Measurements from ENCODE around the gene TOR2A.

The TOR2A gene

DNA sequence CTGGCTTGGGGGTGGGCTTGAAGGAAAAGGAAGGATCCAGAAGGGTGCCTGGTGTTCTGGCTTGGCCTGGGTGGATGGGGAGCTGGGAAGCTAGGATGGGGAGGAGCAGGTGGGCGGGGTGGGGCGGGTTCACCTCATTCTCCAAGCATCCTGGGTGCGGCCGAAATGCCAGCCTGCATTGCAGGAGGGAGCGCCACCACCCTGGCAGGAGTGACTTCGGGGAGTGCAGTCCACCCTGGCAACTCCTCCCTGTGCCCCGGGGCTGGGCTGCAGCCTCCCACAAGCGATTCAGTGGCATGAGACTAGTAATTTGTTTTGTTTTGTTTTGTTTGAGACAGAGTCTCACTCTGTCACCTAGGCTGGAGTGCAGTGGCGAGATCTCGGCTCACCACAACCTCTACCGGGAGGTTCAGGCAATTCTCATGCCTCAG is 13.7 kb downstream of the TOR2A start:
- FAIRE-seq, result no peak
- DNase-seq (ENCODE audit: insufficient read length, low spot score), result no peak

DNA sequence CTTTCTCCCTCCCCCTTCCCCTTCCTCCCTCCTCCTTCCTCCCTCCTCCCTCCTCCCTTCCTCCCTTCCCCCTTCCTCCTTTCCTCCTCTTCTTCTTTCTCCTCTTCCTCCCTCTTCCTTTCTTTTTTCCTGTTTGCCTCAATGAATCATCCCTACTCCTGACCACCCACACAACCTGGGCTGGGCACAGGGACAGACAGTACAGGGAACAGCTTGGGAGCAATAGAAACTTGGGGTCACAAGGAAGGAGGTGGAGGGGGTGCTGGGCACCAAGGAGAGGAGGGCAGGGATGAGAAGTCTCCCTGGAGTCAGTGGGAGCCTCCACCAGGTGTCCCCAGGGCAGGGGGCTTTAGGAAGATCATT is 14.2 kb downstream of the TOR2A start:
- FAIRE-seq (no peak), DNase-seq (ENCODE audit: insufficient read length, low spot score) (no peak)

DNA sequence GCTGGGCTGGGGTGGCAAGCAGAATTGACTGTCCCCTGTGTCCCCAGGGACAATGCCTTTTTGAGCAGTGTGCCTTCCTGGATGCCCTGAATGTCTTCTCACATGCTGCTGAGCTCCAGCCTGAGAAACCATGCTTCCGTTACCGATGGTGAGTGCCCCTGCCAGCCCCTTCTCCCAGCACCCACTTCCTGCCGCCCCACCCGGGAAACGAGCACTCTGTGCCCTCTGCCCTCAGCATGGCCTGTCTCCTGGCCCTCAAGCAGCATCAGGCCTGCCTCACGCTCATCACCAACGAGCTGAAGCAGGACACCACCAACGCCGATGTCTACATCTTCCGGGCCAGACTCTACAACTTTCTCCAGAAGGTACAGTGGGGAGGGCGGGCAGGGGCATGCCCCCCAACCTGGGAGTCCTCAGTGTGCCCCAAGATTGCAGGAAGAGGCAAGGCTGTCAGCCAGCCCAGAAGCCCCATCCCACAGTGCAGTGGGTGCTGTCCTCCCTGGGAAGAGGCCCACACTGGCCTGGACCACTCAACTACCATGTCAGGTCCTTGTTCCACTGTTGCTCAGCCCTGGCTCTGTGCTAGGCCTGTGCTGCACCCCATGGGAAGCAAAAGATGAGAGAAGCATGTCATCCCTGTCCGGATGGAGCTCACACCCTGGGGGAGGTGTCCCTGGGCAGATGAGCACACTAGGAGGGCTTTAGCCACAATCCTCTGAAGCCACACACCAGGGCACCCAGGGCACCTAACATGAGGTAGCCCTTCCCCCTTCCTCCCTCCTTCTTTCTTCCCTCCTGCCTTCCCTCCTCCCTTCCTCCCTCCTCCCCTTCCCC is 14.8 kb downstream of the TOR2A start:
- FAIRE-seq (no peak), DNase-seq (ENCODE audit: insufficient read length, low spot score) (no peak)

DNA sequence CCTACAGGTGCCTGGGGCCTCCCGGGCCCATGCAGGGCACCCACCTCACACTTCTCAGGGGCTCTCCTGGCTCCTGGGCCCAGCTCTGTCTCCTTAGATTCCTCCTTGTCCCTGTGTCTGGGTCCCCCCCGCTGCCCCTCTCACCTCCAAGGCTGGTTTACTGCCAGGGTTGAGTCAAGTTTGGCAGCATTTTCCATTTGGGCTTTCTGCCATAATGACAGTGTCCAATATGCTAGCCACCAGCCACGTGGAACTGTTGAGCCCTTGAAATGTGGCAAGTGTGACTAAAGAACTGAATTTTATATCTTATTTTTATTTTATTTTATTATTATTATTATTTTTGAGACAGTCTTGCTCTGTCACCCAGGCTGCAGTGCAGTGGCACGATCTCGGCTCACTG is 17.3 kb downstream of the TOR2A start:
- DNase-seq (ENCODE audit: insufficient read length, low spot score) (no peak), FAIRE-seq (no peak)

DNA sequence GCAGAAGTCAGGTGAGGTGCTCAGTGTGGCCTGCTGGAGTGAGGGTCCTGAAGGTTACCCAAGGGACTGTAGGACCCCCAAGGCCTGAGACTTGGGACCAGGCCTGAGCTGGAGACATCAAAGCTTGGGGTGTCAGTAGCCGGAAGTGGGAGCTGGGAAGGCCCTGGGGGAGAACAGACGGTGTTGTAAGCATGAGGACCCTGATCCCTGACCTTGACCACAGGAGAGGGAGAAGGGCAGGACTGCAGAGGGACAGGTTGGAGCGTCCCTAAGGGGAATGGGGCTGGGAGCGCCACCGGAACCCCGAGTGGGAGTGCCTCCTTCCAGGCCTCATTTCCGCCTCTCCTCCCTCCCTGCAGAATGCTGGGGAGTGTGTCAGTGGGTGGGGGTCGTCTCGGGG is 18.7 kb downstream of the TOR2A start:
- FAIRE-seq, result no peak
- DNase-seq (ENCODE audit: insufficient read length, low spot score), result no peak

DNA sequence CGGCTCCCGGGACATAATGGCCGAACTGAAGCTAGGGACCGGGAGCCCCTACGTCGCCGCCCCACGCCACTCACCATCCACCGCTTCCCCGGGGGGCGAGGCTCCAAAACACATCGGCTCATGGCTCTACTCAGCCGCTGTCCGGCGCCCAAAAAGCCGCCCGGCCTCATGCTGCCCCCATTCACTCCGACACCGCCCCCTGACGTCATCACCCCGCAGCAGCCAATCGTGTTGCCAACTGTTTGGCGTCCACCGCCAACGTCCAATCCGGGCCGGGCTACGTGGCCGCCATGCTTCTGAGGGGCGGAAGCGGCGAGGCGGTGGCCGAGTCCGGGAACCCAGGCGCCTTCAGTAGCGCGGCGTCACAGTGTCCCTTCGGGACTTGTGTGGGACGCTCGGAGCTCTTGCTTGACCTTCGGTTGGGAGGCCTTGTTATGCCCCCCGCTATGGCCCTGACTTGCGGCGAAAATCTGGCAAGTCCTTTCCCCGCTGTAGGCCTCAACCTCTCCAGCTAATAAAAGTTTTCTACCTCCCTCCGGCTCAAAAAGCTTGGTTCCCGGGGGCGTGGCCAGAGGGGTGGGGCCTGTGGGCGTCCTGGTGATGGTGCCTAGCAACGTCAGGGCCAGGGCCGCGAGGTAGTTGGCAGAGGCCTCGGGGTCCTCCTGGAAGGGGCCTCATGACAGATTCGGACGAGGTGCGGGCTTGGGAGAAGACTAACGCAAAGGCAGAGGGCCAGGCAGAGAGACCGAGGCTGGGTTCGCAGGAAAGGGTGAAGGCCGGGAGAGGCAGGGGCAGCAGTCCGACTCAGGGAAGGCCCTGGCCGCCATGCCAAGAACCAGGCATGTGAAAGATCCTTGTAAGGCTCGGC is 19.4 kb downstream of the TOR2A start, which contains the start of the genes PTRH1 and TTC16:
TSS of gene PTRH1 (minus strand) at position 194 of the 868 bp plus-strand sequence. CDS start at position 170, 24 bp downstream.
TSS of gene TTC16 (plus strand) at position 610 of the 868 bp plus-strand sequence. CDS start at position 677, 67 bp downstream.
- DNase-seq (ENCODE audit: insufficient read length, low spot score), result peak; percentile 94
- peak; percentile 97 for FAIRE-seq

DNA sequence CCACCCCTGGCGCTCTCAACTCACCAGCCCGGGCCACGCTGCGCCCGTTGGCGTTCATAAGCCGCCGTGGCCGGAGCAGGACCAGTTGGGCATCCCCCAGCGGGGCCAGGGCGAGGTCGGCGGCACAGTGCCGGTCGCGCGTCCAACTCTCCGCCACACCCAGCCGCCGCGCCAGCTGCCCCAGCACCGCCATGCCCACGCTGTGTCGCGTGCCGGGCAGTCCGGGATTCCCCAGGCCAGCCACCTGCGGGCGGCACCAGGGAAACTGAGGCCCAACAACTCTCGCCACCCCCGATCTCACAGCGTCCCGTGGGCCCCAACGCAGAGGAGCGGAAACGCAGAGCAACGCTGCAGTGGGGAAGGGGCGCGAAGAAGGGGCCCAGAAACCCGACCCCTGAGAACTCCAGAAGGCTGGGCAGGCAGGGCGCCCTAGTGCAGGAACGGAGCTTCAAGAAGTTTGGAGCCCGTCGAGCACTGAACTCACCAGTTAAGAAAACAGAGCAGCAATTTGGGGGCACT is 20.1 kb downstream of the TOR2A start:
- FAIRE-seq, result no peak
- no peak for DNase-seq (ENCODE audit: insufficient read length, low spot score)

DNA sequence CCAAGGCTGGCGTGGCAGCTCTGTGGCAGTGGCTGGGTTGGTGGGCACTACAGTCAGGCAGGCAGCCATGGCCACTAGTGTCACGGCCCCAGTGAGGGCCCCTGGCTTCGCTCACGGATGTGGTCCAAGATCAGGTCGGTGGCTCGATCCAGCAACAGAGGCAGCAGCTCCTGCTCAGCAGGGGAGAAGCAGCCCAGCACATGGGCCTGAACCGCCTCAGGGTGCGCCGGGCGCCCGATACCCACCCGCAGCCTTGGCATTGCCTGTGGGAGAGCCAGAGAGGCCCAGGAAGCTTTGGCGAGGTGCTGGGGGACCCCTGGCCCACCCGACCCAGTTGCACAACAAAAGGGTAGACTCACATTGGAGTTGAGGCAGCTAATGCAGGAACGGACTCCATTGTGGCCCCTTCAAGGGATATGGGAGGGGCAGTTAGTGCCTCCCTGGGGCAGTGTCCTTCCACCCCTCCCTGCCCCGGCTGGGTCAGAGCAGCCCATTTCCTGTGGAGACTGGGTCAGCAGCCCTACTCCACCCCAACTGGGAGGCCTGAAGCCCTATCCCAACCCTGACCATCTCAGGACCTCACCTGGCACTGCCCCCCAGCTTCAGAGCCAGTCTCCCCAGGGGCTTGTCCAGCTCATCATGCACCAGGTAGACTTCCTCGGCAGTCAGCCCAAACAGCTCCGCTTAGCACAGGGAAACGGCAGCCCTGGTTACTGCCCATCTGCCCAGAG is 20.9 kb downstream of the TOR2A start:
- DNase-seq (ENCODE audit: insufficient read length, low spot score) (no peak), FAIRE-seq (no peak)

DNA sequence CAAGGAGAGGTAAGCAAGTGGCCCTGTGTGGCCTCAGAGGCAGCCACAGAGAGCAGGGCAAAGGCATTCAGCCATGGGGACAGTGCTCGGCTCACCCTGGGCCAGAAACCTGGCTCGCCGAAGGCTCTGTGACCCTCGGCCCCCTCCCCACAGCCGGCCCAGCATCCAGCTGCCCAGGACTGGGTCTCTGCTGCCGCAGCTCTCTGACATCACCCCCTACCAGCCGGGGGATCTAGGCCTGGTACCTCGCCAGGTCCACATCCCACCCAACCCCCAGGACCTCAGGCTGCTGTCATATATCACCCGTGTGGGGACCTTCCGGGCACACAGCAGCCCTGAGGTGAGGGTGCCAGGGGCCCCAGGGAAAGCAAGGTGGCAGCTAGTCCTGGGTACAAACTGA is 22.2 kb downstream of the TOR2A start:
- no peak for FAIRE-seq

DNA sequence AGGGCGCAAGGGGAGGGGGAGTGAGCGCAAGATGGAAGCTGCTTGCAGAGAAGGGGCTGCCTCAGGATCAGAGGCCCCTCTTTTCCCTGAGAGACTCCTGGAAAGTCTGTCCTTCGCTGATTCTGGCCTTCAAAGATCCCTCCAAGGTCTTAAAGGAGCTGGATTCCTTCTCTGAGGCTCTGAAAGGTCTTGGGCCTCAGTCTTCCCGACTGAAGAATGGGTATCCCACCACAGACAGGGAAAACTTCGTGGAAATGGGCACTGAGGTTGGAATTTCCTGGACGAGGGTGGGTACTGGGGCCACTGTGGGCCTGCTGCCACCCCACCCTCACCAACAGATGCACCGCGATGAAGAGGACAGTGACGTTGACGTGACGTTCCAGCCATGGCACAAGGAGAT is 22.7 kb downstream of the TOR2A start:
- no peak for FAIRE-seq
- no peak for DNase-seq (ENCODE audit: insufficient read length, low spot score)

More for the DNA sequence above, 22.2 kb downstream of the TOR2A start:
- no peak for DNase-seq (ENCODE audit: insufficient read length, low spot score)

DNA sequence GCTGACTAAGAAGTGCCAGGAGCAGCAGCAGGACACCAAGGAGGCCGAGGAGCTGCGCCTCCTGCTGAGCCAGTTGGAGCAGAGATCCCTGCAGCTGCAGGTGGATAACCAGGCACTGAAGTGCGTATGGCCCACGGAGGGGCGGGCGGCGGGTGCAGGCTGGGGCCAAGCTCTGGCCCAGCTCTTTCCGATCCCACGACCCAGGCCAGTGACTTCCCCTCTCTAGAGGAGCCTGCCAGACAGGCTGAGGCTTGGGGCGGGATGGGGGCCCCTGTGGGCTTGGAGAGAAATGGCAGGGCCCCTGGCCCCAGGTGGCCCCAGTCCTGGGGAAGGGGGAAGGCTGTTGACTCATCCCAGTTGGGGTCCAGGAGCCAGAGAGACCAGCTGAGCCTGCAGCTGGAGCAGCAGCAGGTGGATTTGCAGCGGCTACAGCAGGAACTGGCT is 23.2 kb downstream of the TOR2A start:
- DNase-seq (ENCODE audit: insufficient read length, low spot score), result no peak
- no peak for FAIRE-seq

DNA sequence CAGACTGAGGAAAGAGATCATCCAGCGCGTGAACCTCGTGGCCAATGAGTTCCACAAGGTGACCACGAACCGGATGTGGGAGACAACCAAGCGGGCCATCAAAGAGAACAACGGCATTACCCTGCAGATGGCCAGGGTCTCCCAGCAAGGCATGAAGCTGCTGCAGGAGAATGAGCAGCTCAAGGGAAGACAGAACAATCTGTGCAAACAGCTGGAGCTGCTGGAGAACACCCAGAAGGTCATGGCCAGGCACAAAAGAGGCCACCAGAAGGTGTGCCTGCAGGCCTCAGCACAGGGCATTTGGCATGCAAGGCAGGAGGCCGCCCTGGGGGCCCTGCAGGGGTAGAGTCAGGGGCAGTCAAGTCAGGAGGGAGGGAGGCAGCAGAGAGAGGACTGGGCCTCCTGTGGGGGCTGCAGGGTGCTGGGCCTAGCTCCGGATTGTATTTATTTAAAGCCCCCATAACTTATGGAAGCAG is 23.8 kb downstream of the TOR2A start:
- no peak for DNase-seq (ENCODE audit: insufficient read length, low spot score)
- no peak for FAIRE-seq

DNA sequence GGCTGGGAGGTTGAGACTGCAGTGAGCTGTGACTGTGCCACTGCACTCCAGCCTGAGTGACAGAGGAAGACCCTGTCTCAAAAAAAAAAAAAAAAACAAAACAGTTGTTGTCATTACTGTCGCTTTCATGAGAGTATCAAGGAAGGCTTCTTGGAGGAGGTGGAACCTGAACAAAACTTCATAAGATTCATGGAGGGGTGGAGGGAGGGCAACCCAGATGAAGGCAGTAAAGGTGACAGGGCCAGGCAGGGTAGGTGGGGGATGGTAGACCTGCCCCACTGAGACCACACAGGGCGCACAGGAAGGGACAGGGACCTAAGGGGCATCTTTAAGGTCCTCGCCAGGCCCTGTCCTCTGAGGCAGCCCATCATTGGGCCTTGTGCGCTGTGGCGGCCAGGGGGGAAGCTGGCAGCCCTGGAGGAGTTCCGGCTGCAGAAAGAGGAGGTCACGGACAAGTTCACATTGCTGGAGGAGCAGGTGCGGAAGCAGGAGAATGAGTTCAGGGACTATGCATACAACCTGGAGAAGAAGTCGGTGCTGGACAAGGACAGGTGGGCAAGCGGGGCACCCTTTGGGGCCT is 24.8 kb downstream of the TOR2A start:
- DNase-seq (ENCODE audit: insufficient read length, low spot score) (no peak), FAIRE-seq (no peak)

DNA sequence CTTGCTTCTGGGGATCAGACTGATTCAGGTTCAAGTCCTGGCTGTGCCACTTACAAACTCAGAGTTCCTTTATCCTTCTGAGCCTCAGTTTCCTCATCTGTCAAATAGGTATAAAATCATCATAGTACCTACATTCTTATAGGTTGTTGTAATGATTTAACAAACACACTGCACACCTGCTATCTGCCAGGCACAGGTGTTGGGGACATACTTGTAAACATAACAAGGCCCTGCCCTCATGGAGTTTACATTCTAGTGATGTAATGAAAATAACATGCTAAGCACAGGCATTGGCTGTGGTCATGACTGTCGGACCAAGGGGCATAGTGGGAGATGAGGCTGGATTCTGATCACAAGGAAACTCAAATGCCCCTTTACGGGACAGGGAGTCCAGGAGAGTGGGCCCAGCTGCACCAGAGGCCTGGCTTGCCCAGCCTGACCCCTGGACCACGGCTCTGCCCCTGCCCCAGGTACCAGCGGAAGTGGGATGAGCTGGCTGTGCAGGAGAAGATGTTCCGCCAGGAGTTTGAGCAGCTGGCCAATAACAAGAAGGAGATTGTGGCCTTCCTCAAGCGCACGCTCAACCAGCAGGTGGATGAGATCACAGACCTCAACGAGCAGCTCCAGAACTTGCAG is 26.0 kb downstream of the TOR2A start:
- DNase-seq (ENCODE audit: insufficient read length, low spot score), result no peak
- peak; percentile 9 for FAIRE-seq

DNA sequence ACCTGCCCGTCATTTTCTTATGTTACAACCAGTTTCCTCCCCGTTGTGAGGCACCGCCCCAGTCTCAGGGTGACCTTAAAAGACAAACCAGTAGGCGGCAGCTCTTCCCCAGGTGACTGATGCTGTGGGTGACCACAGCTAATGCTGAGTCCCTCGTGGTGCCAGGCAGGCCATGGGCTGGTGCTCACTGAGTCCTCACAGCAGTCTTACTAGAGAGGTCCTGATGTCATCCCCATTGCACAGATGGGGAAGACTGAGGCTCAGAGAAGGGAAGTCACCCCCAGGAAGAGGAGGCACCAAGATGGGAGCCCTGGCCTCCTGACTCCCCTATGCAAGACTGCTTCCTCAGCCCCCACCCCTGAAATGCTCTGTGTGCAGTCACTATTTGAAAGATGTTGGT is 27.3 kb downstream of the TOR2A start:
- DNase-seq (ENCODE audit: insufficient read length, low spot score) (no peak), FAIRE-seq (no peak)

DNA sequence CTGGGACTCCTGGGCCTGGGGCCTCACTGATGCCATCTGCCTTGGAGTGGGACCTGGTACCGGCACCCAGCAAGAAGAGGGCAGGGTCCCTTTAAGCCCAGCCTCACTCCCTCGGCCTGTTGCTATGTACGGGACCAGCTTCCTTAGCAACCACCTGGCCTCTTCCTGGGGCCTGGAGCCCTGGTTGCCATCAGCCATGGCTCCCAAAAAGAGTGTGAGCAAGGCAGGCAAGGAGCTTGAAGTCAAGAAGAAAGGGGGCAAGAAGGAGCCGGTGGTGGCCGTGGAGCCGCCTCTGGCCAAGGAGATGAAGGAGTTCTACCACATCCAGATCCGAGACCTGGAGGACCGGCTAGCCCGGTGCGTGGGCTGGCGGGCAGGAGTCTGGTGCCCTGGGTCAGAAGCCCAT is 28.3 kb downstream of the TOR2A start, which contains the start of gene CFAP157:
TSS of gene CFAP157 (plus strand) at position 153 of the 406 bp plus-strand sequence. CDS start at position 197, 44 bp downstream.
- no peak for FAIRE-seq
- no peak for DNase-seq (ENCODE audit: insufficient read length, low spot score)

DNA sequence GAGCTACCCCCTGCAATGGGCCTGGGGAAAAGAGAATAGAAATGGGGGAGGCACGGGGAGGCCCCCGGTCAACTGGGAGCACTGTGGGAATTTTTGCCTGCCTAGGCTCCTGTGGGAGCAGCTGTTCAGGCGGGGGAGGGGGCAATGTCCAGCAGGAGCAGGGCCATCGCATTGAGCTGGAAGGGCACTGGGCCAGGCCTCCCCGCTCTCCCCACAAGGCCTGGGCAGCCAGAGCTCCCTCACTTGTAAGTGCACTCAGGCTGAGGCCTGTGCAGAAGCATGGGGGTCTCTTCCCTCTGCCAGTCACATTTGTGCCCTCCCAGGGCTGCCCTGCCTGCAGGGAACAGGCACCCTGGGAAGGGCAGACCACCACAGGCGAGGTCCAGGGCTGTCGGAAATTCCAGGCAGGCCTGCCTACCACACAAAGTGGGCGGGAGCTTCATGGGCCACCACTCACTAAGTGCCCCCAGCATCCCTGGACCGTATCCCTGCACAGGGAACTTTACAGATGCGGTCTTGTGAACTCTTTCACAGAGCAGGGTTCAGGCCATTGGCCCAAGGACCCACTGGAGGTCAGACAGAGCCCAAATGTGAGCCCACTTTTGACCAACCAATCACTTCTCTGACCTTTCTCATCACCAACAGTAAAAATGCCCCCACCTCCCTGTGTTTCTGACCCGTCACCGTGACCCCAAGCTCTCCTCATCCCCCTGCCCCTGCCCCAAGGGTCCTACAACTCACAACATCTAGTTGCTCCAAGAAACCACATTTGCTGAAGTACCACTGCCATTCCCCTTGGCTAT is 29.3 kb downstream of the TOR2A start:
- DNase-seq (ENCODE audit: insufficient read length, low spot score), result no peak
- FAIRE-seq, result no peak

DNA sequence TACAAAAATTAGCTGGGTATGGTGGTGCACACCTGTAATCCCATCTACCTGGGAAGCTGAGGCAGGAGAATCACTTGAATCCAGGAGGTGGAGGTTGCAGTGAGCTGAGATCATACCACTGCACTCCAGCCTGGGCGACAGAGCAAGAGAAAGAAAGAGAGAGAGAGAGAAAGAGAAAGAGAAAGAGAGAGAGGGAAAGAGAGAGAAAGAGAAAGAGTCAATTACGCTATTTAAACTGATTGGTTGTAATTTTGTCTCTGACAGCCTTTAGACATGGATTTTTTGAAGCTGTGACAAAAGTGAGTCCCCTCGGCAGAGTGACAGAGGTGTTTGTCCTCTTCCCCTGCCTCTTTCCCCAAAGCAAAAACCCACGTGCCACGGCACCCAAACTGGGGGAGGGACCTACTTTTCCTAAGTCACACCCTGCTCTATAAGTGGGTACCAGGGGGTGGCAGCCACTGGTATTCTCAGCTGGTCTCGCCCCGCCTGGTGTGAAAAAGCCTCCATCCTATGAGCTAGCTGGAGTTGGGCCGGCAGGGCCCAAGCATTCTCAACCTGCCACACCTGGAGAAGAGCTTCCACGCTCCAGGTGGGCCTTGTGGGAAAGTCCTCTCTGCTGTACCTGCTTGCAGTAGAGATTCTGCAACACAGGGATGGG is 31.7 kb downstream of the TOR2A start:
- no peak for FAIRE-seq
- DNase-seq (ENCODE audit: insufficient read length, low spot score), result no peak

Measured in HTR-8/SVneo (cell line).